OCI-LY7 (cell line): ENCODE data around the gene NLRP13.

ENCODE experiments used
- CTCF ChIP-seq: fragments of 200-600 bp; sonication (generic); conservative IDR thresholded peaks from 2 replicates; pipeline ENCODE4 v1.5.1; 2014; ENCODE audit warnings: mild to moderate bottlenecking, antibody characterized with exemption, low read length, moderate library complexity, mixed read lengths
- EZH2phosphoT487 ChIP-seq: fragments of 200-600 bp; sonication (generic); IDR thresholded peaks from 2 replicates; pipeline ENCODE4 v1.6.1; 2018; ENCODE audit warnings: low read depth, borderline replicate concordance, mild to moderate bottlenecking, mixed run types, antibody characterized with exemption, low read length, moderate library complexity, mixed read lengths

GRCh38 chr19:55907286-55907685 lies 24.9 kb downstream of the NLRP13 start:
- TF ChIP-seq CTCF (no peak), EZH2phosphoT487 (no peak)
